Keratinocyte (primary cell): ENCODE measurements around the gene VRK3. TPM values are rescaled to one million over a fixed set of nuclear protein-coding genes. Genes with fewer than 3 reads are reported as not detected.

Experiments used
- DNase-seq: peaks from one replicate; pipeline ENCODE4 v3.0.0-alpha.2; 2011; ENCODE audit warnings: low read depth, missing footprints, low spot score
- FAIRE-seq: peaks from 2 replicates; lab custom pipeline; 2011; peaks lifted over from hg19 to GRCh38; lab: Jason Lieb, UNC
- H2AFZ ChIP-seq: 2 replicates; pipeline ENCODE4 v1.6.0; 2012; ENCODE audit warnings: low read length, control low read depth, inconsistent platforms; ENCODE audit not compliant: control insufficient read depth
- H3K27ac ChIP-seq: 2 replicates; pipeline ENCODE4 v1.5.1; 2011; ENCODE audit warnings: low read length; ENCODE audit not compliant: control insufficient read depth, insufficient read depth
- H3K27me3 ChIP-seq: 3 replicates; pipeline ENCODE4 v1.6.0; 2011; ENCODE audit warnings: low read length; ENCODE audit not compliant: control insufficient read depth, insufficient read depth; ENCODE audit errors: extremely low read depth
- H3K36me3 ChIP-seq, 2 experiments: 2 replicates in 1 of 2; 3 replicates in 1 of 2; pipeline ENCODE4 v1.5.1; 2011; ENCODE audit warnings: low read length in 2 of 2, mild to moderate bottlenecking in 1 of 2; ENCODE audit not compliant: control insufficient read depth in 2 of 2, insufficient read depth in 2 of 2; ENCODE audit errors: extremely low read depth in 1 of 2
- H3K4me1 ChIP-seq: 3 replicates; pipeline ENCODE4 v1.5.1; 2011; ENCODE audit warnings: low read length; ENCODE audit not compliant: control insufficient read depth, insufficient read depth; ENCODE audit errors: extremely low read depth
- H3K4me2 ChIP-seq: 3 replicates; pipeline ENCODE4 v1.6.0; 2011; ENCODE audit warnings: low read depth, low read length; ENCODE audit not compliant: control insufficient read depth, insufficient read depth; ENCODE audit errors: extremely low read depth
- H3K4me3 ChIP-seq, 3 experiments: fragments of 200-600 bp in 1 of 3; sonication (generic) in 1 of 3; 2 replicates in 2 of 3; 3 replicates in 1 of 3; pipeline ENCODE4 v1.5.1; 2011 to 2016; ENCODE audit warnings: low read length in 3 of 3, mild to moderate bottlenecking in 3 of 3, control low read depth in 2 of 3, inconsistent platforms in 1 of 3, low read depth in 1 of 3, mixed read lengths in 1 of 3, mixed run types in 1 of 3, moderate library complexity in 1 of 3; ENCODE audit not compliant: control insufficient read depth in 2 of 3, insufficient read depth in 2 of 3; ENCODE audit errors: extremely low read depth in 1 of 3
- H3K79me2 ChIP-seq: 2 replicates; pipeline ENCODE4 v1.6.0; 2012; ENCODE audit warnings: low read length; ENCODE audit not compliant: control insufficient read depth, insufficient read depth
- H3K9ac ChIP-seq: 3 replicates; pipeline ENCODE4 v1.6.0; 2011; ENCODE audit warnings: low read length; ENCODE audit not compliant: control insufficient read depth, insufficient read depth; ENCODE audit errors: extremely low read depth
- H3K9me1 ChIP-seq: 3 replicates; pipeline ENCODE4 v1.6.0; 2011; ENCODE audit warnings: low read length; ENCODE audit not compliant: control insufficient read depth, insufficient read depth; ENCODE audit errors: extremely low read depth
- H3K9me3 ChIP-seq: 2 replicates; pipeline ENCODE4 v1.5.1; 2012; ENCODE audit warnings: low read depth, low read length; ENCODE audit not compliant: control insufficient read depth
- H4K20me1 ChIP-seq: 3 replicates; pipeline ENCODE4 v1.6.0; 2011; ENCODE audit warnings: low read length; ENCODE audit not compliant: control insufficient read depth, insufficient read depth; ENCODE audit errors: extremely low read depth
- EZH2 ChIP-seq: IDR thresholded peaks from one replicate; pipeline ENCODE4 v1.6.1; 2012; ENCODE audit warnings: inconsistent platforms, mild to moderate bottlenecking, low read length, moderate library complexity
- dilution Hi-C: fragments of 300-500 bp; cut with MboI; formaldehyde crosslinking; loops from one replicate; pipeline ENCODE4 v1.7.0; 2020; ENCODE audit warnings: low sequenced_read_pairs; ENCODE audit not compliant: extremely low pct_ligation_motif_present
- polyA plus RNA-seq, 5 experiments: library from polyadenylated mRNA; depleted of rRNA in 3 of 5; stranded (reverse) in 3 of 5; stranded (forward) in 1 of 5; unstranded in 1 of 5; fragments of >200 nt; gene quantifications; 1 replicate in 1 of 5; 2 replicates in 3 of 5; 3 replicates in 1 of 5; pipeline versions ENCODE4 v1.2.1 to v1.2.3, GENCODE V29; 2011 to 2012; ENCODE audit warnings: missing spikeins in 2 of 5, low read depth in 1 of 5, low replicate concordance in 1 of 5
- TF ChIP-seq, protein P1 (sequence below), 3 experiments: IDR thresholded peaks in 1 of 3; conservative IDR thresholded peaks in 1 of 3; optimal IDR thresholded peaks in 1 of 3; 2 replicates in 2 of 3; 3 replicates in 1 of 3; pipeline versions ENCODE3 to v1.5.1; 2011; ENCODE audit warnings: low read length in 3 of 3, mild to moderate bottlenecking in 3 of 3, moderate library complexity in 2 of 3, control low read depth in 1 of 3, inconsistent platforms in 1 of 3; ENCODE audit not compliant: insufficient read depth in 2 of 3; ENCODE audit errors: extremely low read depth in 1 of 3

VRK3 gene
- polyA plus RNA-seq, 1 donor (not counting 4 experiments of a cell fraction or from before 2014, with no cell fraction given): 15.6 TPM

- peak overlapping the region; percentile 96 for H2AFZ ChIP-seq
- dilution Hi-C loops: no loop called here
Measured at GRCh38 chr19:49929611-49930482, 95.3 kb downstream of the VRK3 start.

GRCh38 chr19:49929121-49929610, 96.0 kb downstream of the VRK3 start, which contains the start of the genes ATF5 and NUP62:
Gene ATF5 (plus strand): TSS chr19:49929205. CDS start chr19:49930851, 1,646 bp downstream.
Gene NUP62 (minus strand): TSS chr19:49929504. CDS start chr19:49909807, 19,697 bp downstream.
- Histone ChIP-seq H2AFZ (peak within 1 kb of the TSS; percentile 96), H3K27me3 (no peaks in the 10 kb centered on the region), H3K36me3 (peaks cover 13 to 24% of the 10 kb centered on the region in 2 experiments), H3K27ac (peak within 1 kb of the TSS; percentile 97), H3K4me1 (peaks cover 22% of the 10 kb centered on the region), H3K4me2 (peak within 1 kb of the TSS; percentile 88), H3K9ac (peak within 1 kb of the TSS; percentile 98), H3K4me3 (peak within 1 kb of the TSS; percentile 82 to 97 (median 93)), H3K79me2 (peaks cover 46% of the 10 kb centered on the region), H3K9me3 (no peaks in the 10 kb centered on the region), H4K20me1 (peaks cover 3% of the 10 kb centered on the region), H3K9me1 (peaks cover 2% of the 10 kb centered on the region)
- FAIRE-seq (no peak), DNase-seq (peak; percentile 80)
- dilution Hi-C loops: no loop called here
- TF ChIP-seq, protein P1, sequence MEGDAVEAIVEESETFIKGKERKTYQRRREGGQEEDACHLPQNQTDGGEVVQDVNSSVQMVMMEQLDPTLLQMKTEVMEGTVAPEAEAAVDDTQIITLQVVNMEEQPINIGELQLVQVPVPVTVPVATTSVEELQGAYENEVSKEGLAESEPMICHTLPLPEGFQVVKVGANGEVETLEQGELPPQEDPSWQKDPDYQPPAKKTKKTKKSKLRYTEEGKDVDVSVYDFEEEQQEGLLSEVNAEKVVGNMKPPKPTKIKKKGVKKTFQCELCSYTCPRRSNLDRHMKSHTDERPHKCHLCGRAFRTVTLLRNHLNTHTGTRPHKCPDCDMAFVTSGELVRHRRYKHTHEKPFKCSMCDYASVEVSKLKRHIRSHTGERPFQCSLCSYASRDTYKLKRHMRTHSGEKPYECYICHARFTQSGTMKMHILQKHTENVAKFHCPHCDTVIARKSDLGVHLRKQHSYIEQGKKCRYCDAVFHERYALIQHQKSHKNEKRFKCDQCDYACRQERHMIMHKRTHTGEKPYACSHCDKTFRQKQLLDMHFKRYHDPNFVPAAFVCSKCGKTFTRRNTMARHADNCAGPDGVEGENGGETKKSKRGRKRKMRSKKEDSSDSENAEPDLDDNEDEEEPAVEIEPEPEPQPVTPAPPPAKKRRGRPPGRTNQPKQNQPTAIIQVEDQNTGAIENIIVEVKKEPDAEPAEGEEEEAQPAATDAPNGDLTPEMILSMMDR (optimal IDR thresholded peaks at IDR 0.05 in 1 of 3, IDR thresholded peaks at IDR 0.05 in 1 of 3, conservative IDR thresholded peaks at IDR 0.05 in 1 of 3; ENCODE audit: extremely low read depth in 1 of 3, insufficient read depth in 2 of 3, low read length in 3 of 3): no peak

More at GRCh38 chr19:49929611-49930482, 95.3 kb downstream of the VRK3 start:
- Histone ChIP-seq H3K4me2 (peak overlapping the region; percentile 88), H3K79me2 (peaks cover 39% of the 10 kb centered on the region), H3K27ac (peak overlapping the region; percentile 97), H3K9me1 (peaks cover 2% of the 10 kb centered on the region), H4K20me1 (peaks cover 3% of the 10 kb centered on the region), H3K27me3 (no peaks in the 10 kb centered on the region), H3K9me3 (no peaks in the 10 kb centered on the region), H3K4me1 (peaks cover 22% of the 10 kb centered on the region), H3K9ac (peak overlapping the region; percentile 98), H3K36me3 (peaks cover 9 to 24% of the 10 kb centered on the region in 2 experiments), H3K4me3 (peak overlapping the region; percentile 82 to 97 (median 93))
- DNase-seq: peak; percentile 84
- TF ChIP-seq, protein P1 (optimal IDR thresholded peaks at IDR 0.05 in 1 of 3, IDR thresholded peaks at IDR 0.05 in 1 of 3, conservative IDR thresholded peaks at IDR 0.05 in 1 of 3; ENCODE audit: extremely low read depth in 1 of 3, insufficient read depth in 2 of 3, low read length in 3 of 3): peak in 1 of 3 experiments; percentile 1
- no peak for TF ChIP-seq EZH2
- peak; percentile 68 for FAIRE-seq
